HepG2 (cell line): Measurements from ENCODE around the gene USP2. TPM values are rescaled to one million over a fixed set of nuclear protein-coding genes. Genes with fewer than 3 reads are reported as not detected.
A peak's percentile ranks its signal among the peaks of the same experiment; 100 is the strongest.

ENCODE experiments used
- ESRRA ChIP-seq: sonication (generic); formaldehyde crosslinking; IDR thresholded peaks from 2 replicates; pipeline ENCODE4 v1.5.1; 2020; ENCODE audit warnings: mild to moderate bottlenecking, low read depth, missing genetic modification reagents
- FOSL2 ChIP-seq: sonication (generic); formaldehyde crosslinking; IDR thresholded peaks from 2 replicates; pipeline ENCODE4 v1.4.0; 2020; ENCODE audit warnings: missing genetic modification reagents
- GZF1 ChIP-seq: sonication (generic); formaldehyde crosslinking; IDR thresholded peaks from 2 replicates; pipeline ENCODE4 v1.5.1; 2020; ENCODE audit warnings: mild to moderate bottlenecking, missing genetic modification reagents
- HDAC1 ChIP-seq: sonication (generic); formaldehyde crosslinking; IDR thresholded peaks from 2 replicates; pipeline ENCODE4 v1.5.1; 2020; ENCODE audit warnings: mild to moderate bottlenecking, missing genetic modification reagents
- HIVEP1 ChIP-seq: sonication (generic); formaldehyde crosslinking; IDR thresholded peaks from 2 replicates; pipeline ENCODE4 v1.4.0; 2020; ENCODE audit warnings: mild to moderate bottlenecking, missing genetic modification reagents
- KAT7 ChIP-seq: IDR thresholded peaks from 2 replicates; pipeline ENCODE4 v1.6.1; 2018; ENCODE audit warnings: borderline replicate concordance, missing compliant biosample characterization
- KDM6A ChIP-seq: IDR thresholded peaks from 2 replicates; pipeline ENCODE4 v1.6.1; 2016; ENCODE audit warnings: low read depth
- KLF16 ChIP-seq, 2 experiments: sonication (generic) in 1 of 2; formaldehyde crosslinking in 1 of 2; IDR thresholded peaks; 2 replicates each; pipeline versions ENCODE4 v1.6.1 to v1.8.0; 2016 to 2023; ENCODE audit warnings: missing genetic modification reagents in 2 of 2, missing compliant biosample characterization in 1 of 2
- KMT2B ChIP-seq: IDR thresholded peaks from 2 replicates; pipeline ENCODE4 v1.6.1; 2016; ENCODE audit warnings: missing genetic modification reagents, missing compliant biosample characterization
- NFYC ChIP-seq: IDR thresholded peaks from 2 replicates; pipeline ENCODE4 v1.6.1; 2016; ENCODE audit warnings: missing genetic modification reagents, missing compliant biosample characterization
- NR2F6 ChIP-seq, 2 experiments: IDR thresholded peaks; 2 replicates each; pipeline ENCODE4 v1.6.1; 2016; ENCODE audit warnings: antibody characterized with exemption in 1 of 2, mild to moderate bottlenecking in 1 of 2
- RARA ChIP-seq: IDR thresholded peaks from 2 replicates; pipeline ENCODE4 v1.6.1; 2016; ENCODE audit warnings: missing genetic modification reagents, missing compliant biosample characterization
- RBM22 ChIP-seq: fragments of 200-400 bp; formaldehyde crosslinking; optimal IDR thresholded peaks from 2 replicates; pipeline ENCODE3; 2017; ENCODE audit warnings: mild to moderate bottlenecking, low read length, moderate library complexity
- RCOR2 ChIP-seq: IDR thresholded peaks from 2 replicates; pipeline ENCODE4 v1.6.1; 2016; ENCODE audit warnings: missing biosample characterization, missing genetic modification reagents
- REPIN1 ChIP-seq: sonication (generic); formaldehyde crosslinking; IDR thresholded peaks from 2 replicates; pipeline ENCODE4 v1.8.0; 2022; ENCODE audit warnings: missing genetic modification reagents, low read depth, mild to moderate bottlenecking, borderline replicate concordance
- RFXANK ChIP-seq: IDR thresholded peaks from 2 replicates; pipeline ENCODE4 v1.6.1; 2016
- SOX6 ChIP-seq, 2 experiments: fragments of 450-650 bp in 1 of 2; sonication (generic) in 1 of 2; formaldehyde crosslinking in 1 of 2; IDR thresholded peaks; 2 replicates each; pipeline versions ENCODE4 v1.4.0 to v1.6.1; 2017 to 2020; ENCODE audit warnings: antibody characterized with exemption in 1 of 2, mild to moderate bottlenecking in 1 of 2, missing genetic modification reagents in 1 of 2
- THAP11 ChIP-seq: IDR thresholded peaks from 2 replicates; pipeline ENCODE4 v1.6.1; 2016; ENCODE audit warnings: missing biosample characterization, missing genetic modification reagents
- U2AF2 ChIP-seq: fragments of 200-400 bp; formaldehyde crosslinking; IDR thresholded peaks from 2 replicates; pipeline ENCODE4 v1.6.1; 2017; ENCODE audit warnings: low read depth, mild to moderate bottlenecking, low read length
- XRCC5 ChIP-seq: fragments of 200-400 bp; formaldehyde crosslinking; optimal IDR thresholded peaks from 2 replicates; pipeline ENCODE3; 2017; ENCODE audit warnings: mild to moderate bottlenecking, low read length
- ZFP36 ChIP-seq: fragments of 150-350 bp; IDR thresholded peaks from 2 replicates; pipeline ENCODE4 v1.6.1; 2018; ENCODE audit warnings: borderline replicate concordance, low read length, low read depth; ENCODE audit not compliant: partially characterized antibody
- ZNF264 ChIP-seq: sonication (generic); formaldehyde crosslinking; IDR thresholded peaks from 2 replicates; pipeline ENCODE4 v1.4.0; 2020; ENCODE audit warnings: missing genetic modification reagents
- ZNF354B ChIP-seq: sonication (generic); formaldehyde crosslinking; IDR thresholded peaks from 2 replicates; pipeline ENCODE4 v1.8.0; 2022; ENCODE audit warnings: mild to moderate bottlenecking, missing genetic modification reagents
- ZNF441 ChIP-seq: sonication (generic); formaldehyde crosslinking; IDR thresholded peaks from 2 replicates; pipeline ENCODE4 v1.7.0; 2021; ENCODE audit warnings: missing genetic modification reagents, borderline replicate concordance
- ZNF569 ChIP-seq: sonication (generic); formaldehyde crosslinking; IDR thresholded peaks from 2 replicates; pipeline ENCODE4 v1.5.0; 2020; ENCODE audit warnings: mild to moderate bottlenecking, missing genetic modification reagents, moderate library complexity, borderline replicate concordance
- polyA plus RNA-seq, 8 experiments: library from polyadenylated mRNA; depleted of rRNA in 3 of 8; stranded (reverse) in 7 of 8; unstranded in 1 of 8; fragments of >200 nt; fragmentation: Illumina TruSeq in 4 of 8; extraction: Trizol in 4 of 8; gene quantifications; 2 replicates each; pipeline versions ENCODE4 v1.2.1 to v1.2.3, GENCODE V29; 2011 to 2016; ENCODE audit warnings: low read depth in 4 of 8, missing spikeins in 1 of 8, mixed read lengths in 1 of 8; ENCODE audit not compliant: insufficient read depth in 1 of 8
- total RNA-seq, 5 experiments: library from RNA; depleted of rRNA; stranded (reverse); fragments of >200 nt; fragmentation: Illumina TruSeq; extraction: Trizol; gene quantifications; 2 replicates each; pipeline ENCODE4 v1.2.3, GENCODE V29; 2016; ENCODE audit warnings: low read depth in 1 of 5
- TF ChIP-seq, protein P1 (sequence below): sonication (generic); formaldehyde crosslinking; IDR thresholded peaks from 2 replicates; pipeline ENCODE4 v1.5.0; 2020; ENCODE audit warnings: missing genetic modification reagents, mild to moderate bottlenecking, borderline replicate concordance
- TF ChIP-seq, protein P2 (sequence below): sonication (generic); formaldehyde crosslinking; IDR thresholded peaks from 2 replicates; pipeline ENCODE4 v1.8.1; 2023; ENCODE audit warnings: mild to moderate bottlenecking, inconsistent platforms, moderate library complexity, missing genetic modification reagents, borderline replicate concordance
- TF ChIP-seq, protein P3 (sequence below): sonication (generic); formaldehyde crosslinking; IDR thresholded peaks from 2 replicates; pipeline ENCODE4 v1.5.0; 2020; ENCODE audit warnings: missing genetic modification reagents
- TF ChIP-seq, protein P4 (sequence below): sonication (generic); formaldehyde crosslinking; IDR thresholded peaks from 2 replicates; pipeline ENCODE4 v1.4.0; 2020; ENCODE audit warnings: mild to moderate bottlenecking, missing genetic modification reagents

The USP2 gene
- total and polyA plus RNA-seq, 2 of the 13 experiments (the other 11 are each of a cell fraction or from before 2014, with no cell fraction given), result 2.5 to 6.0 TPM

DNA sequence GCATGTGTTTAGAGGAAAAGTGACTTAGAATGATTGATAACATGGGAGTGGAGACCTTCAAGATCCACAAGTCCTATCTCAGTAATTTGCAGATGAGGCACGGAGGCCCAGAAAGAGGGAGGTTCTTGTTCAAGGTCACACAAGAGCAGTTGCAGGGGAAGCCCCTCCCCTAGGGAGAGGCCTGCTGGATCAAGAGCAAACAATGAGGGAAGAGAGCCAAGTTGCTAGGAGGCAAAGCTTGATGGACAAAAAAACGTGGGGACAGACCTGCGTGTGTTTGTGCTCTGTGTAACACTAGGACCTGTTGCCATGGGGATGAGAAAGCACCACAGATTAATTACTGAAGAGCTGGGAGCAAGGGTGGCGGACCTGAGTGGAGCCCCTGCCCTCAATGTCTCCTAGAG is 28.6 kb downstream of the USP2 start (continued):
- TF ChIP-seq, protein P1, sequence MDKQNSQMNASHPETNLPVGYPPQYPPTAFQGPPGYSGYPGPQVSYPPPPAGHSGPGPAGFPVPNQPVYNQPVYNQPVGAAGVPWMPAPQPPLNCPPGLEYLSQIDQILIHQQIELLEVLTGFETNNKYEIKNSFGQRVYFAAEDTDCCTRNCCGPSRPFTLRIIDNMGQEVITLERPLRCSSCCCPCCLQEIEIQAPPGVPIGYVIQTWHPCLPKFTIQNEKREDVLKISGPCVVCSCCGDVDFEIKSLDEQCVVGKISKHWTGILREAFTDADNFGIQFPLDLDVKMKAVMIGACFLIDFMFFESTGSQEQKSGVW, result no peak
- no peak for TF ChIP-seq NFYC (CRISPR knock-in tag)
- peak; percentile 51; the same call in 1 of the 2 replicates for TF ChIP-seq THAP11
- TF ChIP-seq ZNF569 (CRISPR knock-in tag), result no peak
- no peak for TF ChIP-seq NR2F6 (IDR thresholded peaks at IDR 0.05)
- 0 out of 2 replicates have a peak, but pooled peaks have one; percentile 38 for TF ChIP-seq NR2F6 (CRISPR knock-in tag; IDR thresholded peaks at IDR 0.05)
- peak in 1 of 2 experiments; percentile 41; a peak in 1 of 4 replicates for TF ChIP-seq KLF16 (CRISPR knock-in tag; IDR thresholded peaks at IDR 0.05)
- TF ChIP-seq KAT7 (CRISPR knock-in tag), result 0 out of 2 replicates have a peak, but pooled peaks have one; percentile 36
- TF ChIP-seq RBM22, result peak; percentile 39
- TF ChIP-seq HDAC1, result no peak; the same call in 1 of the 2 replicates
- TF ChIP-seq FOSL2 (CRISPR knock-in tag), result peak; percentile 32; the same call in 1 of the 2 replicates
- TF ChIP-seq, protein P2, sequence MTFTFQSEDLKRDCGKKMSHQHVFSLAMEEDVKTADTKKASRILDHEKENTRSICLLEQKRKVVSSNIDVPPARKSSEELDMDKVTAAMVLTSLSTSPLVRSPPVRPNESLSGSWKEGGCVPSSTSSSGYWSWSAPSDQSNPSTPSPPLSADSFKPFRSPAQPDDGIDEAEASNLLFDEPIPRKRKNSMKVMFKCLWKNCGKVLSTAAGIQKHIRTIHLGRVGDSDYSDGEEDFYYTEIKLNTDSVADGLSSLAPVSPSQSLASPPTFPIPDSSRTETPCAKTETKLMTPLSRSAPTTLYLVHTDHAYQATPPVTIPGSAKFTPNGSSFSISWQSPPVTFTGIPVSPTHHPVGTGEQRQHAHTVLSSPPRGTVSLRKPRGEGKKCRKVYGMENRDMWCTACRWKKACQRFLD (CRISPR knock-in tag), result no peak
- TF ChIP-seq KMT2B (CRISPR knock-in tag), result no peak
- no peak for TF ChIP-seq RFXANK (CRISPR knock-in tag)
- no peak for TF ChIP-seq ZNF354B (CRISPR knock-in tag)
- 0 out of 2 replicates have a peak, but pooled peaks have one; percentile 38 for TF ChIP-seq RCOR2 (CRISPR knock-in tag)
- TF ChIP-seq GZF1, result no peak
- TF ChIP-seq RARA (CRISPR knock-in tag), result peak; percentile 50
- TF ChIP-seq SOX6 (IDR thresholded peaks at IDR 0.05), result no peak
- TF ChIP-seq SOX6 (CRISPR knock-in tag; IDR thresholded peaks at IDR 0.05), result peak; percentile 82
- TF ChIP-seq HIVEP1 (CRISPR knock-in tag), result no peak
- TF ChIP-seq U2AF2, result 0 out of 2 replicates have a peak, but pooled peaks have one; percentile 65
- TF ChIP-seq ZNF264 (CRISPR knock-in tag), result no peak
- TF ChIP-seq, protein P3, sequence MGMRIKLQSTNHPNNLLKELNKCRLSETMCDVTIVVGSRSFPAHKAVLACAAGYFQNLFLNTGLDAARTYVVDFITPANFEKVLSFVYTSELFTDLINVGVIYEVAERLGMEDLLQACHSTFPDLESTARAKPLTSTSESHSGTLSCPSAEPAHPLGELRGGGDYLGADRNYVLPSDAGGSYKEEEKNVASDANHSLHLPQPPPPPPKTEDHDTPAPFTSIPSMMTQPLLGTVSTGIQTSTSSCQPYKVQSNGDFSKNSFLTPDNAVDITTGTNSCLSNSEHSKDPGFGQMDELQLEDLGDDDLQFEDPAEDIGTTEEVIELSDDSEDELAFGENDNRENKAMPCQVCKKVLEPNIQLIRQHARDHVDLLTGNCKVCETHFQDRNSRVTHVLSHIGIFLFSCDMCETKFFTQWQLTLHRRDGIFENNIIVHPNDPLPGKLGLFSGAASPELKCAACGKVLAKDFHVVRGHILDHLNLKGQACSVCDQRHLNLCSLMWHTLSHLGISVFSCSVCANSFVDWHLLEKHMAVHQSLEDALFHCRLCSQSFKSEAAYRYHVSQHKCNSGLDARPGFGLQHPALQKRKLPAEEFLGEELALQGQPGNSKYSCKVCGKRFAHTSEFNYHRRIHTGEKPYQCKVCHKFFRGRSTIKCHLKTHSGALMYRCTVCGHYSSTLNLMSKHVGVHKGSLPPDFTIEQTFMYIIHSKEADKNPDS (CRISPR knock-in tag), result no peak
- TF ChIP-seq KDM6A, result peak; percentile 42; the same call in 1 of the 2 replicates
- TF ChIP-seq XRCC5, result peak; percentile 77
- TF ChIP-seq ZFP36, result no peak
- TF ChIP-seq ESRRA (CRISPR knock-in tag), result peak; percentile 74
- no peak for TF ChIP-seq ZNF441
- 0 out of 2 replicates have a peak, but pooled peaks have one; percentile 15 for TF ChIP-seq REPIN1 (CRISPR knock-in tag)
- TF ChIP-seq, protein P4, sequence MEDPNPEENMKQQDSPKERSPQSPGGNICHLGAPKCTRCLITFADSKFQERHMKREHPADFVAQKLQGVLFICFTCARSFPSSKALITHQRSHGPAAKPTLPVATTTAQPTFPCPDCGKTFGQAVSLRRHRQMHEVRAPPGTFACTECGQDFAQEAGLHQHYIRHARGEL (CRISPR knock-in tag), result no peak
